Pancreas (tissue), 10 donors: ENCODE data around the gene C16orf92. TPM values are rescaled to one million over a fixed set of nuclear protein-coding genes. Genes with fewer than 3 reads are reported as not detected.

Experiments
- ATAC-seq, 4 donors: fragments of 200-7000 bp; cut with Tn5 transposase; one replicate each; pipeline versions ENCODE4 v1.8.0 to v1.9.1; 2020; ENCODE audit warnings: mild to moderate bottlenecking in 4 of 4, moderate library complexity in 4 of 4
- DNase-seq, 6 donors: peaks; one replicate each; pipeline ENCODE4 v3.0.0-alpha.2; 2020
- FAIRE-seq: peaks from 2 replicates; lab custom pipeline; 2012; peaks lifted over from hg19 to GRCh38; lab: Jason Lieb, UNC
- H3K27ac ChIP-seq, 4 donors: fragments of 200-600 bp; sonication (generic); 1 replicate in 3 of 4; 2 replicates in 1 of 4; pipeline versions ENCODE4 v1.5.0 to v1.8.0; 2020
- H3K27me3 ChIP-seq, 4 donors: fragments of 200-600 bp; one replicate each; pipeline ENCODE4 v1.8.0; 2021
- H3K36me3 ChIP-seq, 3 donors: fragments of 200-600 bp; sonication (generic) in 1 of 3; one replicate each; pipeline versions ENCODE4 v1.5.0 to v1.8.0; 2020 to 2021
- H3K4me1 ChIP-seq, 3 donors: fragments of 200-600 bp; one replicate each; pipeline ENCODE4 v1.8.0; 2021
- H3K4me3 ChIP-seq, 4 donors: fragments of 200-600 bp; sonication (generic) in 2 of 4; one replicate each; pipeline versions ENCODE4 v1.5.0 to v1.8.0; 2020 to 2021
- H3K9me3 ChIP-seq, 4 donors: fragments of 200-600 bp; one replicate each; pipeline ENCODE4 v1.8.0; 2021
- WGBS, 2 donors: extraction: QIAGEN DNeasy Blood & Tissue Kit; methylation state at CpG; one replicate each; pipeline ENCODE4 v1.1.7; 2013; 5-methylcytosine and 5-hydroxymethylcytosine counted together
- intact Hi-C, 3 donors: fragments of 100-400 bp; cut with DNase I; formaldehyde crosslinking; loops; one replicate each; pipeline versions ENCODE4 v1.11.1 to v1.14.2; 2022
- polyA plus RNA-seq, 2 donors: library from polyadenylated mRNA; stranded (reverse); fragments of 200-250 nt; gene quantifications; one replicate each; pipeline ENCODE4 v1.2.3, GENCODE V29; 2013
- total RNA-seq, 6 donors: library from RNA; stranded (reverse); fragmentation: NEBNext Ultra II Directional in 4 of 6; extraction: Animal tissue kit (Norgen Biotek cat#: 25700) in 4 of 6; gene quantifications; one replicate each; pipeline versions ENCODE4 v1.2.1 to v1.2.4, GENCODE V29; 2021 to 2023
- TF ChIP-seq, protein P1 (sequence below), 4 donors: fragments of 200-600 bp; sonication (generic) in 3 of 4; IDR thresholded peaks; one replicate each; pipeline versions ENCODE4 v1.5.0 to v1.8.0; 2021; ENCODE audit warnings: antibody characterized with exemption in 4 of 4
- donor health status: healthy with polysubstance abuse.
- donor health status: DM: no; HTN: no; CAD: no; lungs with moderate emphysema.
- donor health status: DM: no; HTN: no; CAD: no.
- donor health status: control.
- donor health status: control.
- donor health status: Bipolar disorder and iron deficiency.
- donor health status: DM: yes; HTN: yes; CAD: no.
- donor health status: DM: no; HTN: no; CAD: no.
- donor health status: DM: no; HTN: no; CAD: no.
- donor health status: DM: yes; HTN: yes; CAD: no.

Gene C16orf92
- total and polyA plus RNA-seq, 8 donors: not detected

DNA sequence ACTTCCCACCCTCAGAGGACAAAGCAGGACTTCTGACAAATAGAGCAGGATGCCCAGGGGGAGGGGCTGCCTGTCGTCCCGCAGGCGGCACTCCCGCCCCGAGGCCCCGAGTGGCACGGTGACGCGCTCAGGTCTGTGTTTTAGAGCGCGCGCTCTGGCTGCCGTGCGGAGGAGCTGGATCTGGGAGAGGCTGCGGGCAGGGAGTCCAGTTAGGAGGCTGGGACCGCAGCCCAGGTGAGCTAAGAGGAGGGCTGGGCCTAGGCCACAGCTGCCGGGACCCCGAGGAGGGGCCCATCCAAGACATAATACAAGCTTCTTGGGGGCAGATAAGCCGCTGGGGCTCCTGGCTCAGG lies 18.6 kb upstream of the C16orf92 start:
- no peak for DNase-seq
- no peak for ATAC-seq
- H3K27me3 ChIP-seq: no peaks in the 10 kb centered on the region
- H3K4me1 ChIP-seq: no peaks in the 10 kb centered on the region
- intact Hi-C loops: loop anchor here in 2 of 3 donors (10.0 kb wide), 2 partner anchors 140 to 310 kb away; partner anchors contain the start of gene CDIPT (in 1 of the 2)
- no peaks in the 10 kb centered on the region for H3K9me3 ChIP-seq
- no peak overlapping the region for H3K27ac ChIP-seq
- no peak for FAIRE-seq
- 74 to 79% methylated on average over 19 of the region's 19 CpGs for WGBS, 2 donors
- H3K4me3 ChIP-seq: no peak overlapping the region
- no peaks in the 10 kb centered on the region for H3K36me3 ChIP-seq
- TF ChIP-seq, protein P1, sequence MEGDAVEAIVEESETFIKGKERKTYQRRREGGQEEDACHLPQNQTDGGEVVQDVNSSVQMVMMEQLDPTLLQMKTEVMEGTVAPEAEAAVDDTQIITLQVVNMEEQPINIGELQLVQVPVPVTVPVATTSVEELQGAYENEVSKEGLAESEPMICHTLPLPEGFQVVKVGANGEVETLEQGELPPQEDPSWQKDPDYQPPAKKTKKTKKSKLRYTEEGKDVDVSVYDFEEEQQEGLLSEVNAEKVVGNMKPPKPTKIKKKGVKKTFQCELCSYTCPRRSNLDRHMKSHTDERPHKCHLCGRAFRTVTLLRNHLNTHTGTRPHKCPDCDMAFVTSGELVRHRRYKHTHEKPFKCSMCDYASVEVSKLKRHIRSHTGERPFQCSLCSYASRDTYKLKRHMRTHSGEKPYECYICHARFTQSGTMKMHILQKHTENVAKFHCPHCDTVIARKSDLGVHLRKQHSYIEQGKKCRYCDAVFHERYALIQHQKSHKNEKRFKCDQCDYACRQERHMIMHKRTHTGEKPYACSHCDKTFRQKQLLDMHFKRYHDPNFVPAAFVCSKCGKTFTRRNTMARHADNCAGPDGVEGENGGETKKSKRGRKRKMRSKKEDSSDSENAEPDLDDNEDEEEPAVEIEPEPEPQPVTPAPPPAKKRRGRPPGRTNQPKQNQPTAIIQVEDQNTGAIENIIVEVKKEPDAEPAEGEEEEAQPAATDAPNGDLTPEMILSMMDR (IDR thresholded peaks at IDR 0.05): no peak

DNA sequence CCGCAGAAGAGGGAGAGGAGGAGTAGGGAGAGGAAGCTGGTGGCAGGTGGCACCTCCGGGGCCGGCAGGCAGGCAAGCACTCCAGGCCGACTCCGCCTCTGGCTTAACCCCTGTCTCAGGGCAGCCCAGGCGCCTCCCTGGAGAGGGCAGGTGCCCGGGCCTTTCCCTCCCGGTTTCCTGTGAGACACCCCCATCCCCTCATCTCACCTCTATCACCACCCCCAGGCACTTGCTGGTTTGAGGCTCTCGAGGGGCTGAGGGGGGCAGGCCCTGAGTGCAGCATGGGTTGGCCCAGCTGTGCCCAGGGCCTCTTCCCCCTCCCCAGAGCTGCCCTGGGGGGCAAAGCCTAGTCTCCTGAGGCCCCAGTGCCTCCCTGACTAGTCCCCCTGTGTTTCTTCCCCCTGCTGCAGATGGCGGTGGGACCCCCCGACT lies 18.2 kb upstream of the C16orf92 start:
- TF ChIP-seq, protein P1 (IDR thresholded peaks at IDR 0.05): no peak
- H3K27ac ChIP-seq: no peak overlapping the region
- no peak overlapping the region for H3K4me3 ChIP-seq
- no peaks in the 10 kb centered on the region for H3K4me1 ChIP-seq
- no peaks in the 10 kb centered on the region for H3K36me3 ChIP-seq
- 46 to 51% methylated on average over 5 to 11 of the region's 11 CpGs for WGBS, 2 donors
- FAIRE-seq: no peak
- peak in 1 of 6 donors; percentile 75 for DNase-seq
- H3K27me3 ChIP-seq: no peaks in the 10 kb centered on the region
- ATAC-seq: peak; percentile 21 to 35 (median 24)
- H3K9me3 ChIP-seq: no peaks in the 10 kb centered on the region
- intact Hi-C loops: loop anchor here in 2 of 3 donors (10.0 kb wide), 2 partner anchors 140 to 310 kb away; partner anchors contain the start of gene CDIPT (in 1 of the 2)

- peak; percentile 62 to 85 (median 79) for ATAC-seq
- Histone ChIP-seq H3K4me1 (no peaks in the 10 kb centered on the region), H3K27ac (no peak overlapping the region), H3K27me3 (no peaks in the 10 kb centered on the region), H3K36me3 (no peaks in the 10 kb centered on the region), H3K9me3 (no peaks in the 10 kb centered on the region), H3K4me3 (no peak overlapping the region)
- DNase-seq: peak in 3 of 6 donors; percentile 47 to 74 (median 49)
- FAIRE-seq: no peak
- intact Hi-C loops: loop anchor here in 2 of 3 donors (10.0 kb wide), 2 partner anchors 141 to 311 kb away; partner anchors contain the start of gene CDIPT (in 1 of the 2)
- TF ChIP-seq, protein P1 (IDR thresholded peaks at IDR 0.05): peak; percentile 67 to 86 (median 75)
- WGBS, 2 donors: 46 to 59% methylated on average over 35 of the region's 35 CpGs
Observed at GRCh38 chr16:30005341-30006094, 17.5 kb upstream of the C16orf92 start.

DNA sequence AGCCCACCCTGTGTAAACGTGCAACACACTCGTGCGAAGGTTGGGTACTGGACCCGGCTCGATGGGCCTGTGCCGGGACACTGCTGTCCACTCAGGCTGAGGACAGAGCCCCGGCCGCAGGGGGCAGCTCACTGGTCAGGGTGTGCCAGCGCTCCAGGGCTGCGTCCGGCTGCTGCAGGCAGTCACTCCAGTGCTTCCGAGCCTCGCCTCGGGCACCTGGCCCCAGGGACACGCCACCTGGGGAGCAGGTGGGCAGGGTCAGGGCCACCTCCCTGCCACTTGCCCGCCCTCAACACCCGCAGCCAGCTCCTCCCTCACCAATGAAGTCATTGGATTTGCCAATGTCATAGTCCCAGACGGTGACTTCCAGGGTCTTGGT lies 16.9 kb upstream of the C16orf92 start:
- Histone ChIP-seq H3K9me3 (no peaks in the 10 kb centered on the region), H3K4me1 (no peaks in the 10 kb centered on the region), H3K27me3 (peaks cover 0 to 2% (median 0%) of the 10 kb centered on the region in 4 donors), H3K36me3 (no peaks in the 10 kb centered on the region), H3K4me3 (no peak overlapping the region), H3K27ac (no peak overlapping the region)
- intact Hi-C loops: loop anchor here in 2 of 3 donors (10.0 kb wide), 2 partner anchors 141 to 311 kb away; partner anchors contain the start of gene CDIPT (in 1 of the 2)
- TF ChIP-seq, protein P1 (IDR thresholded peaks at IDR 0.05): no peak
- ATAC-seq: peak in 1 of 4 donors; percentile 12
- peak in 2 of 6 donors; percentile 40 to 77 for DNase-seq
- no peak for FAIRE-seq
- WGBS, 2 donors: 53 to 71% methylated on average over 18 of the region's 18 CpGs
